ENCODE results near the gene ATP8B1. TPM values are rescaled to one million over a fixed set of nuclear protein-coding genes. Genes with fewer than 3 reads are reported as not detected.

Gene ATP8B1
- total and polyA plus RNA-seq, 9 of the 15 experiments (the other 6 are each of a cell fraction or from before 2014, with no cell fraction given), result 0.01 to 0.22 (median 0.03) TPM; not detected in 3

- FAIRE-seq (no peak), DNase-seq (ENCODE audit: extremely low read depth in 1 of 4, low spot score in 3 of 4) (peak in 2 of 4 experiments; percentile 11 to 37), ATAC-seq (peak; percentile 44; the same call in 2 of the 3 replicates)
- no TSS peak for BruUV-seq (replicated peaks)
- in situ Hi-C loops (cut with MboI) (no loop called here), intact Hi-C loops (cut with micrococcal nuclease) (no loop called here)
- ChIA-PET CTCF (ENCODE audit: low intra/inter-chr PET ratio) (no interaction called here), POLR2A (interaction anchor here (0.8 kb wide), 2 partner anchors 8 to 54 kb away, joined by 3 to 4 read pairs; no protein-coding TSS in a partner anchor)
- Histone ChIP-seq H3K4me2 (ENCODE audit: insufficient read depth, low read length) (peak overlapping the region; percentile 1; the same call in 1 of the 2 replicates), H3K4me1 (replicated peaks in 1 of 2; ENCODE audit: control insufficient read depth in 2 of 2, insufficient read depth in 2 of 2, low read length in 2 of 2) (peaks cover 7 to 16% of the 10 kb centered on the region in 2 experiments; a peak in 4 of 5 replicates), H3K27ac (ENCODE audit: extremely low read depth, low read depth, low read length) (no peak overlapping the region), H3K27me3 (ENCODE audit: control insufficient read depth in 2 of 2, insufficient read depth in 2 of 2, low read length in 2 of 2) (no peaks in the 10 kb centered on the region), H3K4me3 (no peak overlapping the region), H3K79me2 (ENCODE audit: control insufficient read depth, insufficient read depth, low read length) (no peaks in the 10 kb centered on the region), H3K9ac (ENCODE audit: insufficient read depth in 1 of 2, low read depth in 2 of 2, low read length in 2 of 2) (no peak overlapping the region; a peak in 1 of 4 replicates), H3K9me3 (replicated peaks; ENCODE audit: control insufficient read depth, insufficient read depth, low read depth, low read length) (no peaks in the 10 kb centered on the region), H2AFZ (ENCODE audit: low read depth, low read length) (0 out of 2 replicates have a peak overlapping the region, but pooled peaks have one; percentile 24), H4K20me1 (replicated peaks; ENCODE audit: control insufficient read depth, insufficient read depth, low read length) (no peaks in the 10 kb centered on the region), H3K9me1 (ENCODE audit: control insufficient read depth, insufficient read depth, low read length) (no peaks in the 10 kb centered on the region), H3K36me3 (ENCODE audit: control insufficient read depth, insufficient read depth, low read length) (no peaks in the 10 kb centered on the region)
- WGBS (ENCODE audit: insufficient coverage, low coverage, missing lambda C conversion rate), result 13% methylated on average over 15 of the region's 16 CpGs
- TF ChIP-seq TFAM (CRISPR knock-in tag; conservative IDR thresholded peaks at IDR 0.05), result no peak
- TF ChIP-seq ZNF717 (CRISPR knock-in tag; IDR thresholded peaks at IDR 0.05), result no peak
- no peak for TF ChIP-seq RAD21 (CRISPR knock-in tag; conservative IDR thresholded peaks at IDR 0.05 in 1 of 2, IDR thresholded peaks at IDR 0.05 in 1 of 2)
- no peak for TF ChIP-seq KAT2B (IDR thresholded peaks at IDR 0.05; ENCODE audit: low read depth, low read length)
- no peak for TF ChIP-seq MIER1 (IDR thresholded peaks at IDR 0.05; ENCODE audit: low read depth)
- no peak for TF ChIP-seq ELF2 (CRISPR knock-in tag; IDR thresholded peaks at IDR 0.05)
- TF ChIP-seq ZNF3 (CRISPR knock-in tag; IDR thresholded peaks at IDR 0.05), result no peak
- TF ChIP-seq ZEB2 (IDR thresholded peaks at IDR 0.05), result 0 out of 2 replicates have a peak, but pooled peaks have one; percentile 25
- TF ChIP-seq ARHGAP35 (IDR thresholded peaks at IDR 0.05; ENCODE audit: partially characterized antibody), result no peak
- peak; percentile 52 for TF ChIP-seq CBFA2T3 (IDR thresholded peaks at IDR 0.05)
- TF ChIP-seq PHTF2 (CRISPR knock-in tag; IDR thresholded peaks at IDR 0.05), result no peak
- no peak for TF ChIP-seq ZNF830 (CRISPR knock-in tag; IDR thresholded peaks at IDR 0.05)
- TF ChIP-seq ZNF316 (IDR thresholded peaks at IDR 0.05), result no peak
- TF ChIP-seq MAFF (IDR thresholded peaks at IDR 0.05; ENCODE audit: low read length), result no peak
- no peak for TF ChIP-seq ZNF589 (CRISPR knock-in tag; IDR thresholded peaks at IDR 0.05; ENCODE audit: low read depth)
- no peak for TF ChIP-seq POLR2A (conservative IDR thresholded peaks at IDR 0.05)
- no peak for TF ChIP-seq MAZ (CRISPR knock-in tag; conservative IDR thresholded peaks at IDR 0.05 in 1 of 2, IDR thresholded peaks at IDR 0.05 in 1 of 2)
- TF ChIP-seq NFIC (IDR thresholded peaks at IDR 0.05), result no peak
- no peak for TF ChIP-seq ZNF143 (CRISPR knock-in tag; IDR thresholded peaks at IDR 0.05)
- no peak for TF ChIP-seq ID3 (CRISPR knock-in tag; IDR thresholded peaks at IDR 0.05)
- no peak for TF ChIP-seq ID3 (tag; IDR thresholded peaks at IDR 0.05)
- TF ChIP-seq CTBP1 (IDR thresholded peaks at IDR 0.05; ENCODE audit: borderline replicate concordance), result peak; percentile 54; the same call in 1 of the 2 replicates
- TF ChIP-seq ZC3H4 (CRISPR knock-in tag; IDR thresholded peaks at IDR 0.05; ENCODE audit: borderline replicate concordance), result no peak
- 0 out of 2 replicates have a peak, but pooled peaks have one; percentile 35 for TF ChIP-seq TCF3 (CRISPR knock-in tag; IDR thresholded peaks at IDR 0.05)
- TF ChIP-seq MLX (CRISPR knock-in tag; conservative IDR thresholded peaks at IDR 0.05), result no peak
- 0 out of 2 replicates have a peak, but pooled peaks have one; percentile 17 for TF ChIP-seq CEBPB (tag; IDR thresholded peaks at IDR 0.05)
Measured at GRCh38 chr18:57784034-57784800, 18.9 kb downstream of the ATP8B1 start.
